Fibroblast of lung (primary cell): ENCODE results near the gene ZNF516. TPM values are rescaled to one million over a fixed set of nuclear protein-coding genes. Genes with fewer than 3 reads are reported as not detected.

ENCODE experiments used
- DNase-seq, 2 donors: peaks; one replicate each; pipeline versions ENCODE4 v3.0.0 to v3.0.0-alpha.2; 2010; ENCODE audit warnings: low read depth in 2 of 2
- H2AFZ ChIP-seq: 2 replicates; pipeline ENCODE4 v1.5.1; 2012; ENCODE audit warnings: low read length, control low read depth, inconsistent platforms
- H3K27ac ChIP-seq: 2 replicates; pipeline ENCODE4 v1.5.1; 2011; ENCODE audit warnings: low read length, control low read depth; ENCODE audit not compliant: insufficient read depth
- H3K27me3 ChIP-seq: 2 replicates; pipeline ENCODE4 v1.5.1; 2011; ENCODE audit warnings: mild to moderate bottlenecking, low read length; ENCODE audit not compliant: control insufficient read depth, insufficient read depth
- H3K36me3 ChIP-seq: 2 replicates; pipeline ENCODE4 v1.5.1; 2011; ENCODE audit warnings: low read length; ENCODE audit not compliant: control insufficient read depth, insufficient read depth
- H3K4me1 ChIP-seq: 2 replicates; pipeline ENCODE4 v1.5.1; 2011; ENCODE audit warnings: low read length; ENCODE audit not compliant: control insufficient read depth, insufficient read depth; ENCODE audit errors: extremely low read depth
- H3K4me2 ChIP-seq: 2 replicates; pipeline ENCODE4 v1.5.1; 2011; ENCODE audit warnings: low read length, control low read depth; ENCODE audit not compliant: insufficient read depth; ENCODE audit errors: extremely low read depth
- H3K4me3 ChIP-seq, 4 experiments: fragments of 200-600 bp in 1 of 4; sonication (generic) in 1 of 4; replicated peaks in 1 of 4; 2 replicates each; pipeline ENCODE4 v1.5.1; 2011 to 2016; ENCODE audit warnings: low read length in 4 of 4, low read depth in 3 of 4, mild to moderate bottlenecking in 3 of 4, control low read depth in 2 of 4, inconsistent platforms in 1 of 4, mixed read lengths in 1 of 4; ENCODE audit not compliant: insufficient read depth in 1 of 4; ENCODE audit errors: control extremely low read depth in 1 of 4
- H3K79me2 ChIP-seq: 2 replicates; pipeline ENCODE4 v1.5.1; 2012; ENCODE audit warnings: mild to moderate bottlenecking, low read length, inconsistent platforms; ENCODE audit not compliant: control insufficient read depth, insufficient read depth
- H3K9ac ChIP-seq: 2 replicates; pipeline ENCODE4 v1.5.1; 2011; ENCODE audit warnings: mild to moderate bottlenecking, low read length, control low read depth; ENCODE audit not compliant: insufficient read depth
- H3K9me3 ChIP-seq: 2 replicates; pipeline ENCODE4 v1.5.1; 2012; ENCODE audit warnings: low read depth, low read length; ENCODE audit not compliant: control insufficient read depth, insufficient read depth
- H4K20me1 ChIP-seq: 2 replicates; pipeline ENCODE4 v1.5.1; 2011; ENCODE audit warnings: low read length; ENCODE audit not compliant: control insufficient read depth, insufficient read depth; ENCODE audit errors: extremely low read depth
- EZH2 ChIP-seq: IDR thresholded peaks from 2 replicates; pipeline ENCODE4 v1.5.1; 2012; ENCODE audit warnings: low read length, control low read depth, mild to moderate bottlenecking; ENCODE audit errors: missing control alignments
- polyA plus RNA-seq, 2 donors: library from polyadenylated mRNA; depleted of rRNA in 1 of 2; stranded (reverse) in 1 of 2; unstranded in 1 of 2; fragments of >200 nt; gene quantifications; 2 replicates each; pipeline ENCODE4 v1.2.1, GENCODE V29; 2011 to 2012; ENCODE audit warnings: missing spikeins in 1 of 2
- total RNA-seq: library from RNA; depleted of rRNA; stranded (reverse); fragments of >200 nt; gene quantifications from 2 replicates; pipeline ENCODE4 v1.2.1, GENCODE V29; 2014
- TF ChIP-seq, protein P1 (sequence below), 2 donors: IDR thresholded peaks in 1 of 2; conservative IDR thresholded peaks in 1 of 2; 1 replicate in 1 of 2; 2 replicates in 1 of 2; pipeline ENCODE4 v1.5.1; 2011 to 2012; ENCODE audit warnings: low read length in 2 of 2, control low read depth in 1 of 2, inconsistent platforms in 1 of 2, low read depth in 1 of 2, mild to moderate bottlenecking in 1 of 2

The ZNF516 gene
- total and polyA plus RNA-seq, 2 donors (not counting 1 experiment from before 2014, with no cell fraction given) = 7.9 to 32.7 TPM

DNA sequence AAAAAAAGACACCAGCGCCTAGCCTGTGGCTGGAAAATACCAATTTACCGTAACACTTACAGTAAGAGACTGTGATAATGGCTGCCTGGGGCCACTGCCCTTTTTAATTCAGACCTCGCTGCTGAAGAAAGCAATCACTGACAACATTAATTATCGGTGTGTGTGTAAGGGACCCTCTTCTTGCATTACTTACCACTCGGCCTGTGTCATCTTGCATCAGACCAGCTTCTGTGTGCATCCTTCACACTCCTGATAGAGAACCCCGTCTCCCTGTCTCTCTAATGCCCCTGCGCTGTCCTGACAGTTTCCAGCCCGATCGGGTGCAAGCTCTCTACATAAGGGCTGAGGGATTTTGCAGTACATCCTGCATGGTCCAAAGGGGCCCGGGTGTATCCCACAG is 124.4 kb downstream of the ZNF516 start:
- no peaks in the 10 kb centered on the region for H3K27me3 ChIP-seq
- H4K20me1 ChIP-seq = no peaks in the 10 kb centered on the region
- no peak overlapping the region for H3K27ac ChIP-seq
- TF ChIP-seq, protein P1, sequence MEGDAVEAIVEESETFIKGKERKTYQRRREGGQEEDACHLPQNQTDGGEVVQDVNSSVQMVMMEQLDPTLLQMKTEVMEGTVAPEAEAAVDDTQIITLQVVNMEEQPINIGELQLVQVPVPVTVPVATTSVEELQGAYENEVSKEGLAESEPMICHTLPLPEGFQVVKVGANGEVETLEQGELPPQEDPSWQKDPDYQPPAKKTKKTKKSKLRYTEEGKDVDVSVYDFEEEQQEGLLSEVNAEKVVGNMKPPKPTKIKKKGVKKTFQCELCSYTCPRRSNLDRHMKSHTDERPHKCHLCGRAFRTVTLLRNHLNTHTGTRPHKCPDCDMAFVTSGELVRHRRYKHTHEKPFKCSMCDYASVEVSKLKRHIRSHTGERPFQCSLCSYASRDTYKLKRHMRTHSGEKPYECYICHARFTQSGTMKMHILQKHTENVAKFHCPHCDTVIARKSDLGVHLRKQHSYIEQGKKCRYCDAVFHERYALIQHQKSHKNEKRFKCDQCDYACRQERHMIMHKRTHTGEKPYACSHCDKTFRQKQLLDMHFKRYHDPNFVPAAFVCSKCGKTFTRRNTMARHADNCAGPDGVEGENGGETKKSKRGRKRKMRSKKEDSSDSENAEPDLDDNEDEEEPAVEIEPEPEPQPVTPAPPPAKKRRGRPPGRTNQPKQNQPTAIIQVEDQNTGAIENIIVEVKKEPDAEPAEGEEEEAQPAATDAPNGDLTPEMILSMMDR (conservative IDR thresholded peaks at IDR 0.05 in 1 of 2, IDR thresholded peaks at IDR 0.05 in 1 of 2; ENCODE audit: low read depth in 1 of 2, low read length in 2 of 2) = no peak
- no peak for TF ChIP-seq EZH2
- DNase-seq = no peak
- H3K36me3 ChIP-seq = peaks cover 2% of the 10 kb centered on the region
- H3K4me1 ChIP-seq = no peaks in the 10 kb centered on the region
- H3K4me3 ChIP-seq = no peak overlapping the region
- peaks cover 6% of the 10 kb centered on the region for H3K79me2 ChIP-seq
- no peak overlapping the region for H3K9ac ChIP-seq
- no peaks in the 10 kb centered on the region for H3K9me3 ChIP-seq
- no peak overlapping the region for H2AFZ ChIP-seq
- no peak overlapping the region for H3K4me2 ChIP-seq

DNA sequence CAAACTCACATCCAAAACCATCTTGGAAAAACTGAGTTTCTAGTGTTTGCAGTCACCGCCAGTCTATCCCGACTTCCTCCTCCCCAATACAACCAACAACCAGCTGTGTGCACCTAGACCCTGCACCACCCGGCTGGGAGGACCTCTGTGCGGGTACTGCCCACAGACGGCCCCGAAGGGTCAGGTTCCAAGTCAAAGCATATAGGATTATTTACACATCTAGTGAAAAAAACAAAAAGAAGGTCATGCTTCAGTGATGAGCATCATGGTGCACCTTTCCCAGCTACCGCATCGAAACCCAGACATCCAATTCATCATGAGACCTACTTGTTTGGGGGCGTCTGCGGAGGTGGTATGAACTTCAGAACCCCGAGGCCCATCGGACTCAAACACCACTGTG is 124.8 kb downstream of the ZNF516 start:
- Histone ChIP-seq H3K4me3 (no peak overlapping the region), H3K27ac (no peak overlapping the region), H2AFZ (no peak overlapping the region), H3K36me3 (peaks cover 2% of the 10 kb centered on the region), H4K20me1 (no peaks in the 10 kb centered on the region), H3K79me2 (peaks cover 3% of the 10 kb centered on the region), H3K4me1 (no peaks in the 10 kb centered on the region), H3K4me2 (no peak overlapping the region), H3K9ac (no peak overlapping the region), H3K27me3 (no peaks in the 10 kb centered on the region), H3K9me3 (no peaks in the 10 kb centered on the region)
- DNase-seq = no peak
- TF ChIP-seq EZH2 = no peak
- TF ChIP-seq, protein P1 (conservative IDR thresholded peaks at IDR 0.05 in 1 of 2, IDR thresholded peaks at IDR 0.05 in 1 of 2; ENCODE audit: low read depth in 1 of 2, low read length in 2 of 2) = no peak

DNA sequence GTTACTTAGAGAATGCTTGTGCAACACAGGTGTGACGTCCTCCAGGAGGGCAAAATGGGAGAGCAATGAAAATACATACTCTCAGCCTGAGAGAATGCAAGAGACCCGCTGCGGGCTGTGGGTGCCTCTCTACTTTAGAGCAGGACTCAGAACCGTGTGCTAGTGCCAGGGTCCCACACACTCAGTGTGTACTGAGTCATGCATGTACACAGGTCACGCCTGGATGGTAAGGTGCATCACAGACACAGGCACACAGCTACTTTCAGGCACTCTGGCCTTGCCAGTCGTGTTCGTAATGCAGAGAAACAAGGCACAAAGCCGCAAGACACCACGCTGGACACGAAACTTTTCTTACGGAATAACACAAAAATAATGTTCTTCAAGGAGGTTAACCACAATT is 125.3 kb downstream of the ZNF516 start:
- no peak for DNase-seq
- Histone ChIP-seq H3K4me2 (no peak overlapping the region), H3K27me3 (no peaks in the 10 kb centered on the region), H3K9me3 (no peaks in the 10 kb centered on the region), H4K20me1 (no peaks in the 10 kb centered on the region), H3K36me3 (peaks cover 2% of the 10 kb centered on the region), H3K4me1 (no peaks in the 10 kb centered on the region), H3K9ac (no peak overlapping the region), H3K79me2 (peaks cover 2% of the 10 kb centered on the region), H2AFZ (no peak overlapping the region), H3K27ac (no peak overlapping the region), H3K4me3 (no peak overlapping the region)
- TF ChIP-seq EZH2 = no peak
- TF ChIP-seq, protein P1 (conservative IDR thresholded peaks at IDR 0.05 in 1 of 2, IDR thresholded peaks at IDR 0.05 in 1 of 2; ENCODE audit: low read depth in 1 of 2, low read length in 2 of 2) = no peak
